IPS-15b (cell line): ENCODE data around the gene MAP2K4.

Experiments
- H3K27me3 ChIP-seq: one replicate; pipeline ENCODE4 v1.6.1; 2013; ENCODE audit warnings: low read length; ENCODE audit not compliant: control insufficient read depth, insufficient read depth
- H3K36me3 ChIP-seq: one replicate; pipeline ENCODE4 v1.6.1; 2013; ENCODE audit warnings: low read length; ENCODE audit not compliant: control insufficient read depth, insufficient read depth
- H3K4me1 ChIP-seq: one replicate; pipeline ENCODE4 v1.6.1; 2013; ENCODE audit warnings: mild to moderate bottlenecking, low read length; ENCODE audit not compliant: control insufficient read depth, insufficient read depth
- H3K4me3 ChIP-seq: one replicate; pipeline ENCODE4 v1.5.1; 2013; ENCODE audit warnings: low read depth, low read length
- H3K9ac ChIP-seq: one replicate; pipeline ENCODE4 v1.6.1; 2013; ENCODE audit warnings: low read depth, mild to moderate bottlenecking, low read length
- H3K9me3 ChIP-seq: one replicate; pipeline ENCODE4 v1.6.1; 2013; ENCODE audit warnings: mild to moderate bottlenecking, low read length; ENCODE audit not compliant: control insufficient read depth, insufficient read depth

Gene MAP2K4

GRCh38 chr17:12187658-12188057, 167.0 kb downstream of the MAP2K4 start:
- Histone ChIP-seq H3K4me1 (no peaks in the 10 kb centered on the region), H3K9ac (no peak overlapping the region), H3K4me3 (no peak overlapping the region), H3K36me3 (no peaks in the 10 kb centered on the region), H3K9me3 (no peaks in the 10 kb centered on the region), H3K27me3 (no peaks in the 10 kb centered on the region)

GRCh38 chr17:12193144-12193735, 172.6 kb downstream of the MAP2K4 start:
- H3K9me3 ChIP-seq: no peaks in the 10 kb centered on the region
- H3K27me3 ChIP-seq: no peaks in the 10 kb centered on the region

More at GRCh38 chr17:12193144-12193735, 172.6 kb downstream of the MAP2K4 start:
- no peak overlapping the region for H3K4me3 ChIP-seq
- no peak overlapping the region for H3K9ac ChIP-seq
- no peaks in the 10 kb centered on the region for H3K36me3 ChIP-seq
- no peaks in the 10 kb centered on the region for H3K4me1 ChIP-seq
